GM06990 (cell line): Measurements from ENCODE around the gene KHDC1.
"Not testable (repeated sequence)": the region's sequence is repeated elsewhere in the genome, so short reads cannot be mapped to it uniquely, and the experiment has no call there.

Source experiments
- DNase-seq: peaks from one replicate; pipeline ENCODE4 v3.0.0-alpha.2; 2011; ENCODE audit not compliant: insufficient read length; ENCODE audit errors: extremely low read depth
- H3K27me3 ChIP-seq: replicated peaks from 2 replicates; pipeline ENCODE4 v1.6.0; 2011; ENCODE audit warnings: low read length; ENCODE audit not compliant: control insufficient read depth, insufficient read depth
- H3K36me3 ChIP-seq: 2 replicates; pipeline ENCODE4 v1.5.1; 2011; ENCODE audit warnings: low read length; ENCODE audit not compliant: control insufficient read depth, insufficient read depth
- H3K4me3 ChIP-seq: replicated peaks from 2 replicates; pipeline ENCODE4 v1.5.1; 2011; ENCODE audit warnings: low read depth, mild to moderate bottlenecking, control low read depth, low read length
- CTCF ChIP-seq: IDR thresholded peaks from 2 replicates; pipeline ENCODE4 v1.5.1; 2011; ENCODE audit warnings: low read length, control low read depth, mild to moderate bottlenecking, inconsistent platforms; ENCODE audit not compliant: insufficient read depth, poor library complexity, severe bottlenecking

KHDC1 gene

GRCh38 chr6:73262671-73263569 lies at the start of gene KHDC1:
KHDC1 (minus strand) TSS chr6:73263196; CDS start chr6:73242517, 20,679 bp downstream.
- DNase-seq: peak; percentile 85
- peak within 1 kb of the TSS; percentile 68 for H3K4me3 ChIP-seq
- no peaks in the 10 kb centered on the region for H3K27me3 ChIP-seq
- H3K36me3 ChIP-seq: no peaks in the 10 kb centered on the region
- peak; percentile 14 for TF ChIP-seq CTCF

DNA sequence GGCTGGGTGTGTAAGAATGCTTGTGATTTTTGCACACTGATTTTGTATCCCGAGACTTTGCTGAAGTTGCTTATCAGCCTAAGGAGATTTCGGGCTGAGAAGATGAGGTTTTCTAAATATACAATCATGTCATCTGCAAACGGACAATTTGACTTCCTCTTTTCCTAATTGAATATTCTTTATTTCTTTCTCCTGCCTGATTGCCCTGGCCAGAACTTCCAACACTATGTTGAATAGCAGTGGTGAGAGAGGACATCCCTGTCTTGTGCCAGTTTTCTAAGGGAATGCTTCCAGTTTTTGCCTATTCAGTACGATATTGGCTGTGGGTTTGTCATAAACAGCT lies 47.5 kb upstream of the KHDC1 start:
- H3K27me3 ChIP-seq, DNase-seq, H3K36me3 ChIP-seq: not testable (repeated sequence)
- peak overlapping the region; percentile 88 for H3K4me3 ChIP-seq

GRCh38 chr6:73309785-73310502 lies 46.9 kb upstream of the KHDC1 start:
- peak; percentile 80 for DNase-seq
- peak overlapping the region; percentile 88 for H3K4me3 ChIP-seq
- peak; percentile 86 for TF ChIP-seq CTCF

DNA sequence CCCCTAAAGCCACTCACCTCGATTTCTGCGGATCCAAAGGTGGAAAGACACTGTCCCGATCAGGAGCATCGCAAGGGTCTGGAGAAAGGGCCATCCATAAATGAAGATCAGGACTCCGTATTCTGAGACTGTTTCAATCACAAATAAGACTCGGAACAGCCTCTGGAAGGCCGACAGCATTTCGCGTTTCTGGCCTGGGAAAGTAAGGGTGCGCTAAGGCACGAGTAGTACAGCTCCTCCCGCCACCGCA lies 46.5 kb upstream of the KHDC1 start:
- H3K27me3 ChIP-seq: no peaks in the 10 kb centered on the region

More at GRCh38 chr6:73309785-73310502, 46.9 kb upstream of the KHDC1 start:
- Histone ChIP-seq H3K27me3 (no peaks in the 10 kb centered on the region), H3K36me3 (no peaks in the 10 kb centered on the region)

DNA sequence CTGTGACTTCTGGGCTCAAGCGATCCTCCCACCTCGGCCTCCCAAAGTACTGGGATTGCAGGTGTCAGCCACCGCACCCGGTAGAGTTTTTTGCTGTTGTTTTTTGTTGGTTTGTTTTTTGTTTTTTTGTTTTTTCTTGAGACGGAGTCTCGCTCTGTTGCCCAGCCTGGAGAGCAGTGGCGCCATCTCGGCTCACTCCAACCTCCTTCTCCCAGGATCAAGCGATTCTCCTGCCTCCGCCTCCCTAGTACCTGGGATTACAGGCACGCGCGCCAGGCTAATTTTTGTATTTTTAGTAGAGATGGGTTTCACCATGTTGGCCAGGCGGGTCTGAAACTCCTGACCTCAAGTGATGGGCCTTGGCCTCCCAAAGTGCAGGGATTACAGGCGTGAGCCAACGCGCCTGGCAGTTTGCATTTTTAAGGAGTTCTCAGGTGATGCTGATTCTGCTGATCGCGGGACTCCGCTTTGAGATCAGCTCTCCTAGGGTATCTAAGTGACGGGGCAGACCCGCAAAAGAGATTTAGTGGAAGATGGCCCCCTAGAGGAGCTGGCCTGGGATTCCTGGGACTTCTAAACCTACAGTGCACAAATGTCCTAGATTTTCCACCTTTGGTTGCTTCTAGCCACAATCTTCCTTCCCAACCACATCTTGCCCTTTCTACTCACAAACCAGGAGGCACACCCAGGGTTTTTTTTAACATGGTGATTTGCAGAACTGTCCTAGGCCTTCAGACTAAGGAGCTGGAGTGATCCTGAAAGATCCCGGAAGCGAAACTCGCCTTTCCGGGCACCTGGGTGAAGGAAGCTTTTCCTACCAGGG lies 45.9 kb upstream of the KHDC1 start:
- no peak for TF ChIP-seq CTCF
- DNase-seq: no peak
- H3K4me3 ChIP-seq: peak overlapping the region; percentile 88
- H3K36me3 ChIP-seq: no peaks in the 10 kb centered on the region
- H3K27me3 ChIP-seq: no peaks in the 10 kb centered on the region

More for the DNA sequence above, 46.5 kb upstream of the KHDC1 start:
- no peaks in the 10 kb centered on the region for H3K36me3 ChIP-seq
- peak overlapping the region; percentile 88 for H3K4me3 ChIP-seq
- no peak for DNase-seq
- TF ChIP-seq CTCF: no peak

GRCh38 chr6:73303773-73304172 lies 40.8 kb upstream of the KHDC1 start:
- DNase-seq, H3K36me3 ChIP-seq, H3K4me3 ChIP-seq, H3K27me3 ChIP-seq: not testable (repeated sequence)
